WI38 (cell line): ENCODE measurements around the gene TCAP.

Experiments used
- H3K4me3 ChIP-seq: 2 replicates; pipeline ENCODE4 v1.5.1; 2011; ENCODE audit warnings: low read depth, mild to moderate bottlenecking, control low read depth, low read length
- CTCF ChIP-seq: IDR thresholded peaks from 2 replicates; pipeline ENCODE4 v1.5.1; 2012; ENCODE audit warnings: low read depth, mild to moderate bottlenecking, control low read depth, low read length

The TCAP gene

GRCh38 chr17:39641883-39642282 is 23.3 kb upstream of the TCAP start:
- no peak for TF ChIP-seq CTCF
- no peak overlapping the region for H3K4me3 ChIP-seq

GRCh38 chr17:39642291-39643074 is 22.7 kb upstream of the TCAP start:
- H3K4me3 ChIP-seq: no peak overlapping the region
- no peak for TF ChIP-seq CTCF

- no peak for TF ChIP-seq CTCF
- no peak overlapping the region for H3K4me3 ChIP-seq
These were observed 21.9 kb upstream of the TCAP start for GRCh38 chr17:39643271-39643670.

GRCh38 chr17:39647256-39647655 is 17.9 kb upstream of the TCAP start:
- TF ChIP-seq CTCF: no peak
- no peak overlapping the region for H3K4me3 ChIP-seq

DNA sequence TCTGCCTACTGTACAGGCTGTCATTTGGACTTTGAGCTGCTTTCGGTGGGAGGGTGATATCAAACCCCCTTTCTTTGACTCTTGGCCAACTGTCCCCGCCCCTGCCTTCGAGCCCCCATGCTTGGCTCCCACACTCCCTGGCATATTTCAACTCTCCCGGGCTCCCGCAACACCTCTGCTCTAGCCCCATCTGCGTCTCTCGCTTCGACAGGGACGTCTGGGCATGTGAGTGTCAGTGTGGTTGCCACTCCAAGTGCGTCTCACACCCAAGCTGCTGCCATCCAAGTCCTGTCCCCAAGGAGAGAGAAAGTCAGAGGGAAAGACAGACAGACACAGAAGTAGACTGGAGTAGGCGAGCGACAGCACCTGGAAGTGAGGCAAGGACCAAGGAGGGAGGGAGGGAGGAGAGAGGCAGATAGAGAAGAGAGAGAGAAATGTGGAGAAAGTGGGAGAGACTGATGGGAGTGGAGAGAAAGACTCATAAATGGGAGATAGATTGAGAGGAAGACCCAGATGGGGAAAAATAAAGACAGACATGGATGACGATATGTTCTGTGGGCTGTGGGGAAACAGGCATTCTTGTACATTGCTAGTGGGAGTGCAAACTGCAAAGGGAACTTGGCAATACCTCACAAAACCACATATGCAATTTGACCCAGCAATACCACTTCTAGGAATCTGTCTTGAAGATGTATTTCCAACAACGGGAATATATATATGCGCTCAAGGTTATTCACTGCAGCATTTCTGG is 16.4 kb upstream of the TCAP start:
- H3K4me3 ChIP-seq: no peak overlapping the region
- TF ChIP-seq CTCF: no peak

- H3K4me3 ChIP-seq: no peak overlapping the region
- TF ChIP-seq CTCF: no peak
These were observed 15.0 kb upstream of the TCAP start for GRCh38 chr17:39650121-39650579.

GRCh38 chr17:39651923-39652586 is 13.1 kb upstream of the TCAP start:
- no peak overlapping the region for H3K4me3 ChIP-seq
- no peak for TF ChIP-seq CTCF
